ENCODE data around the gene CD274. TPM values are rescaled to one million over a fixed set of nuclear protein-coding genes. Genes with fewer than 3 reads are reported as not detected.

The CD274 gene
- total RNA-seq, 4 donors from 2014 or later = 0.90 to 10.2 (median 5.7) TPM

DNA sequence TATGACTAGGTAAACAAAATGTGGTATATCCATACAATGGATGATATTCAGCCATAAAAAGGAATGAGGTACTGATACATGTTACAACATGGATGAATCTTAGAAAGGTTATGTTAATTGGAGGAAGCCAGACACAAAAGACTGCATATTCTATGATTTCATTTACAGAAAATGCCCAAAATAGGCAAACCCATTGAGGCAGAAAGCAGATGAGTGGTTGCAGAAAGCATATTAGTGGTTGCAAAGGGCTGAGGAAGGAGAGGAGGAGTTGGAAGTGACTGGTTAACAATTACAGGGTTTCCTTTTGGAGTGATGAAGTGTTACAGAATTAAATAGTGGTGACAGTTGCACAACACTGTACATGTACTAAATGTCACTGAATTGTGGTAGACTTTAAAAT lies 30.4 kb upstream of the CD274 start:
- no peaks in the 10 kb centered on the region for H3K9me3 ChIP-seq
- no peak overlapping the region for H3K4me3 ChIP-seq
- no peak for DNase-seq
- no peaks in the 10 kb centered on the region for H3K27me3 ChIP-seq
- H3K4me1 ChIP-seq = no peaks in the 10 kb centered on the region
- no peak overlapping the region for H3K27ac ChIP-seq
- H3K36me3 ChIP-seq = no peaks in the 10 kb centered on the region
- TF ChIP-seq, protein P1, sequence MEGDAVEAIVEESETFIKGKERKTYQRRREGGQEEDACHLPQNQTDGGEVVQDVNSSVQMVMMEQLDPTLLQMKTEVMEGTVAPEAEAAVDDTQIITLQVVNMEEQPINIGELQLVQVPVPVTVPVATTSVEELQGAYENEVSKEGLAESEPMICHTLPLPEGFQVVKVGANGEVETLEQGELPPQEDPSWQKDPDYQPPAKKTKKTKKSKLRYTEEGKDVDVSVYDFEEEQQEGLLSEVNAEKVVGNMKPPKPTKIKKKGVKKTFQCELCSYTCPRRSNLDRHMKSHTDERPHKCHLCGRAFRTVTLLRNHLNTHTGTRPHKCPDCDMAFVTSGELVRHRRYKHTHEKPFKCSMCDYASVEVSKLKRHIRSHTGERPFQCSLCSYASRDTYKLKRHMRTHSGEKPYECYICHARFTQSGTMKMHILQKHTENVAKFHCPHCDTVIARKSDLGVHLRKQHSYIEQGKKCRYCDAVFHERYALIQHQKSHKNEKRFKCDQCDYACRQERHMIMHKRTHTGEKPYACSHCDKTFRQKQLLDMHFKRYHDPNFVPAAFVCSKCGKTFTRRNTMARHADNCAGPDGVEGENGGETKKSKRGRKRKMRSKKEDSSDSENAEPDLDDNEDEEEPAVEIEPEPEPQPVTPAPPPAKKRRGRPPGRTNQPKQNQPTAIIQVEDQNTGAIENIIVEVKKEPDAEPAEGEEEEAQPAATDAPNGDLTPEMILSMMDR (IDR thresholded peaks at IDR 0.05) = no peak
- TF ChIP-seq POLR2A (IDR thresholded peaks at IDR 0.05) = no peak
- intact Hi-C loops (cut with DNase I; ENCODE audit: low total_unique reads) = no loop called here

DNA sequence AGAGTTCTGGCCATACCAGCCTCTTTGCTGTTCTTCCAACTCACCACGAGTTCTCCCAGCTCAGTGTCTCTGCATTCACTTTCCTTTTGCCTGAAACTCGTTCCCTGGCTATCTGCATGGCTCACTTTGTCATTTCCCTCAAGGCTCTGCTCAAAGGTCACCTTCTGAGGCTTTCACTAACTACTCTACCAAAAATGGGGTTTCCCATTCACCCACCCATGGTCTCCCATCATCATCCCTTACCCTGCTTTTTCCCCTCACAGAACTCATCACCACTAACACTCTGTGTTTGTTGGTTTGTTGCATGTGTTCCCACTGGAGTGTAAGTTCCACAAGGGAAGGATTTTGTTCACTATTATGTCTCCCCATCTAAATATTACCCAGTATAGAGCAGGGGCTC lies 29.2 kb upstream of the CD274 start:
- Histone ChIP-seq H3K36me3 (no peaks in the 10 kb centered on the region), H3K9me3 (no peaks in the 10 kb centered on the region), H3K4me1 (no peaks in the 10 kb centered on the region), H3K27ac (no peak overlapping the region), H3K4me3 (no peak overlapping the region), H3K27me3 (no peaks in the 10 kb centered on the region)
- intact Hi-C loops (cut with DNase I; ENCODE audit: low total_unique reads) = no loop called here
- DNase-seq = no peak
- TF ChIP-seq, protein P1 (IDR thresholded peaks at IDR 0.05) = no peak
- no peak for TF ChIP-seq POLR2A (IDR thresholded peaks at IDR 0.05)

DNA sequence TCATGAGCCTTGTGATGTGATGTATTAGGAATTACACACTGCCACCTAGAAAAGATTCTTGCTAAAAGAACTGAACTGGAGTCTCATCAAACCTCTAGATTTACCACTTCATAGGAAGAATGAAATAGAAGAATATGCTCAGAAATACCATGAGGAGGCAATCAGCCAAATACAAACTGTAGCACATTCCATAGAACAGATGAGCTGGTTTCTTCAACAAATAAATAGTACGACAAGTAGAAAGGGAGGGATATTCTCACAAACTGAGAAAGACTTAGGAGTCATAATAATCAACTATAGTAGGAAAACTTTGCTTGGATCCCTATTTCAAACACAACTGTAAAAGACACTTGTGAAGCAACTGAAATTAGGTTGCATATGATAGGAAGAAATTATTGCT lies 28.1 kb upstream of the CD274 start:
- H3K4me3 ChIP-seq = no peak overlapping the region
- H3K27me3 ChIP-seq = no peaks in the 10 kb centered on the region
- intact Hi-C loops (cut with DNase I; ENCODE audit: low total_unique reads) = no loop called here
- H3K27ac ChIP-seq = no peak overlapping the region
- no peak for TF ChIP-seq POLR2A (IDR thresholded peaks at IDR 0.05)
- TF ChIP-seq, protein P1 (IDR thresholded peaks at IDR 0.05) = no peak
- H3K36me3 ChIP-seq = no peaks in the 10 kb centered on the region
- DNase-seq = no peak
- H3K9me3 ChIP-seq = no peaks in the 10 kb centered on the region
- H3K4me1 ChIP-seq = no peaks in the 10 kb centered on the region

DNA sequence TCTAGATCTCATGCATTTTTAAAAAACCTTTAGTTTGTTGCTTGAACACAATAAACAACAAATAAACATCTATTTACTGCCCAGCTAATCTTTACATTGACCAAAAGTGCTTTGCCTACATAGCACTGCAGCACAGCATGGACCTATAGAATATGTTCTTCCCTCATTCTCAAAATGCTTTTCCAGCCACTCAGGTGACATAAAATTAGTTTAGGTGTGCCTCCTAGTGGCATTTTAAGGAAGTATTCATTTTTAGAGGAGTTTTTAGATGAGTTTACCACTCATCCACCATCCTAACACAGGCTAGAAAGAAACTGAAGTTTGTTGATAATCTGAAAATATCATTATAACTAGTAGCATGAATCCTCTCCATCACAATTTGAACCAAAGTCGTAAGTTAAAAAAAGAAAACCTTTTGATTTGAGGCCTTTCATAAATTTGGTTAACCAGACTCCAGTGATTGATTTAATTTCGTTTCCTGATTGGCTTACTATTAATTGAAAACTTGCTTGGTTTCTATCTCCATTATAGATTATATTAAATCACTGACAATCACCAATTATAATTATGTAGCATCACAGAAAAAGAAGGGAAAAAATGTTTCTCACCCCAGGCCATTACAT lies 25.2 kb upstream of the CD274 start:
- TF ChIP-seq, protein P1 (IDR thresholded peaks at IDR 0.05) = peak in 3 of 4 experiments; percentile 10 to 37 (median 26)
- TF ChIP-seq POLR2A (IDR thresholded peaks at IDR 0.05) = no peak
- no peaks in the 10 kb centered on the region for H3K36me3 ChIP-seq
- no peak overlapping the region for H3K4me3 ChIP-seq
- no peak for DNase-seq
- no peaks in the 10 kb centered on the region for H3K9me3 ChIP-seq
- H3K4me1 ChIP-seq = no peaks in the 10 kb centered on the region
- no peaks in the 10 kb centered on the region for H3K27me3 ChIP-seq
- no peak overlapping the region for H3K27ac ChIP-seq
- intact Hi-C loops (cut with DNase I; ENCODE audit: low total_unique reads) = no loop called here

DNA sequence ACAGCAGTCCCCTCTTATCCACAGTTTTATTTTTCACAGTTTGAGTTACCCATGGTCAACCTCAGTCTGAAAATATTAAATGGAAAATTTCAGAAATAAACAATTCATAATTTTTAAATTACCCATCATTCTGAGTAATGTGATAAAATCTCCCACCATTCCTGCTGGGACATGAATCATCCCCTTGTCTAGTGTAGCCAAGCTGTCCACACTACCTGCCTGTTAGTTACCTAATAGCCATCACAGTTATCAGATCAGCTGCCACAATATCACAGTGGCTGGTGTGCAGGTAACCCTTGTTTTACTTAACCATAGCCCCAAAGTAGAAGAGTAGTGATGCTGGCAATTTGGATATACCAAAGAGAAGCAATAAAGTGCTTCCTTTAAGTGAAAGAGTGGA lies 23.3 kb upstream of the CD274 start:
- TF ChIP-seq, protein P1 (IDR thresholded peaks at IDR 0.05) = no peak
- no peak for TF ChIP-seq POLR2A (IDR thresholded peaks at IDR 0.05)
- H3K27ac ChIP-seq = no peak overlapping the region
- H3K27me3 ChIP-seq = no peaks in the 10 kb centered on the region
- intact Hi-C loops (cut with DNase I; ENCODE audit: low total_unique reads) = no loop called here
- DNase-seq = no peak
- H3K4me3 ChIP-seq = no peak overlapping the region
- H3K4me1 ChIP-seq = no peaks in the 10 kb centered on the region
- no peaks in the 10 kb centered on the region for H3K9me3 ChIP-seq
- H3K36me3 ChIP-seq = no peaks in the 10 kb centered on the region
